Activated effector memory CD4-positive, alpha-beta T cell treated with Interleukin-2 at 50 U/mL for 16 hours (primary cell): ENCODE measurements around the gene ITPRIP.

Source experiments
- DNase-seq: peaks from one replicate; pipeline ENCODE4 v3.0.0-alpha.2; 2020

Gene ITPRIP

GRCh38 chr10:104274762-104275721 is 63.2 kb downstream of the ITPRIP start:
- peak; percentile 24 for DNase-seq

GRCh38 chr10:104273899-104274575 is 64.2 kb downstream of the ITPRIP start:
- no peak for DNase-seq

GRCh38 chr10:104273286-104273685 is 65.0 kb downstream of the ITPRIP start:
- DNase-seq: no peak

GRCh38 chr10:104268713-104269645 is 69.3 kb downstream of the ITPRIP start, which contains the start of gene GSTO2:
Gene GSTO2, plus strand, starts transcription at chr10:104269184. Its CDS starts 5,732 bp downstream, at chr10:104274916.
- peak; percentile 97 for DNase-seq

- no peak for DNase-seq
These were observed 69.9 kb downstream of the ITPRIP start for GRCh38 chr10:104268405-104268712.

GRCh38 chr10:104267721-104268404 is 70.4 kb downstream of the ITPRIP start:
- no peak for DNase-seq

GRCh38 chr10:104264783-104265182 is 73.5 kb downstream of the ITPRIP start:
- DNase-seq: no peak

GRCh38 chr10:104262055-104262454 is 76.2 kb downstream of the ITPRIP start:
- DNase-seq: no peak

GRCh38 chr10:104260775-104261115 is 77.5 kb downstream of the ITPRIP start:
- no peak for DNase-seq

GRCh38 chr10:104259999-104260774 is 78.1 kb downstream of the ITPRIP start:
- DNase-seq: no peak
